ENCODE results near the gene CDK14. TPM values are rescaled to one million over a fixed set of nuclear protein-coding genes. Genes with fewer than 3 reads are reported as not detected.

Gene CDK14
- total RNA-seq, 2 donors from 2014 or later, result 1.9 to 4.9 TPM

DNA sequence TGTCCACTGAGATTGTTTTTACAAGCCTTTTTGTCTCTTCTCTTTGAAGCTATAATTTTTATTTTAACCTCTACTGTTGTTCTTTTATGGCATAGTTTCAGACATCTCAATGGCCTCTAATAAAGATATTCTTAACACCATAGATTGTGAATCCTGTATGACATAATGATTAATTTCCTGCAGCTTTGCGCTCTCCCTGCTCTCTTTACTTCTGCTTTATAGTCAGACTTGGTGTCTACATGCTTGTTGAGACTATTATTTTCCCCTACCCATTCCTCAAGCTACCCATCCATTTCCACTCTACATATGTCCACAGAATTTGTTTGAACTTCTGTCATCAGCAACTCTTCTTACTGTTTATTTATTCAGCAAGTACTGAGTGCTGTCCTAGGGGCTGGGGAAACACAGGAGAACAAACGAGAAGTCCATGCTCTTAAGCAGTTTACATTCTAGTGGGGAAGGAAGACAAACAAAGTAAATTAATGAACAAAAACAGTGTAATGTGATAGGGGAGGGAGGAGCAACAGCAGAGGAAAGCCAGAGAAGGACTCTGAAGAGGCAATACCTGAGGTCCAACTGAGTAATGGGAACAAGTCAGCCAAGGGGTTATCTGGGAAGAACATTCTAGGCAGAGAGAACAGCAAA lies 110.1 kb downstream of the CDK14 start:
- no peaks in the 10 kb centered on the region for H3K4me1 ChIP-seq
- H3K9ac ChIP-seq (ENCODE audit: low read depth in 2 of 2, low read length in 2 of 2), result no peak overlapping the region

DNA sequence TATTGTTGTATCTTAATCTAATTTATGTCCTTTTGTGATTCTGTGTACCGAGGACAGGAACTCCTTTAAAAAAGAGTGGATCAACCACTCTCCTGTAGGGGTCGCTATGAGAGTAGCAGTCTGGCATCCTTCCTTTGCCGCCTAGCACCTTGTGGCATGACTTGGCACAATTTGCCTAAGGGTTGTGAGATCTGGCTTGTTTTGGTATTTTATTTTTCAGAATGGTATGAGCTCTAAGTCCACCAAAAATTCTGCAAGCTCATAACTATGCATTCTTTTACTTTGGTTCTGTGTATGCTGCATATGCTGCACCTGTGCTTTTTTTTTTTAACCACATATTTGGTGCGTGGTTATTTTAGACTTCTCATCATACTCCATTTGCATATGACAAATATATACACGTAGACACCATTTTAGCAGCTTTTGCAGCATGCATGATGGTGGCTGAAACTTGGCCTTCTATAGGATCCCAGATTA lies 112.8 kb downstream of the CDK14 start:
- Histone ChIP-seq H3K9me3 (no peaks in the 10 kb centered on the region), H3K4me3 (no peak overlapping the region), H3K27ac (no peak overlapping the region), H3K36me3 (no peaks in the 10 kb centered on the region), H3K9ac (ENCODE audit: low read depth in 2 of 2, low read length in 2 of 2) (no peak overlapping the region), H3K4me1 (no peaks in the 10 kb centered on the region), H3K27me3 (no peaks in the 10 kb centered on the region)
- TF ChIP-seq, protein P1, sequence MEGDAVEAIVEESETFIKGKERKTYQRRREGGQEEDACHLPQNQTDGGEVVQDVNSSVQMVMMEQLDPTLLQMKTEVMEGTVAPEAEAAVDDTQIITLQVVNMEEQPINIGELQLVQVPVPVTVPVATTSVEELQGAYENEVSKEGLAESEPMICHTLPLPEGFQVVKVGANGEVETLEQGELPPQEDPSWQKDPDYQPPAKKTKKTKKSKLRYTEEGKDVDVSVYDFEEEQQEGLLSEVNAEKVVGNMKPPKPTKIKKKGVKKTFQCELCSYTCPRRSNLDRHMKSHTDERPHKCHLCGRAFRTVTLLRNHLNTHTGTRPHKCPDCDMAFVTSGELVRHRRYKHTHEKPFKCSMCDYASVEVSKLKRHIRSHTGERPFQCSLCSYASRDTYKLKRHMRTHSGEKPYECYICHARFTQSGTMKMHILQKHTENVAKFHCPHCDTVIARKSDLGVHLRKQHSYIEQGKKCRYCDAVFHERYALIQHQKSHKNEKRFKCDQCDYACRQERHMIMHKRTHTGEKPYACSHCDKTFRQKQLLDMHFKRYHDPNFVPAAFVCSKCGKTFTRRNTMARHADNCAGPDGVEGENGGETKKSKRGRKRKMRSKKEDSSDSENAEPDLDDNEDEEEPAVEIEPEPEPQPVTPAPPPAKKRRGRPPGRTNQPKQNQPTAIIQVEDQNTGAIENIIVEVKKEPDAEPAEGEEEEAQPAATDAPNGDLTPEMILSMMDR (IDR thresholded peaks at IDR 0.05), result peak; percentile 63
- peak; percentile 63 for DNase-seq
- intact Hi-C loops (cut with DNase I), result loop anchor here (5.0 kb wide), 1 partner anchor 323 kb away; no protein-coding TSS in a partner anchor

More for the DNA sequence above, 110.1 kb downstream of the CDK14 start:
- TF ChIP-seq, protein P1 (IDR thresholded peaks at IDR 0.05), result no peak
- intact Hi-C loops (cut with DNase I), result loop anchor here (5.0 kb wide), 1 partner anchor 326 kb away; no protein-coding TSS in a partner anchor
- Histone ChIP-seq H3K27me3 (no peaks in the 10 kb centered on the region), H3K9me3 (no peaks in the 10 kb centered on the region), H3K36me3 (no peaks in the 10 kb centered on the region), H3K4me3 (no peak overlapping the region), H3K27ac (no peak overlapping the region)
- no peak for DNase-seq

DNA sequence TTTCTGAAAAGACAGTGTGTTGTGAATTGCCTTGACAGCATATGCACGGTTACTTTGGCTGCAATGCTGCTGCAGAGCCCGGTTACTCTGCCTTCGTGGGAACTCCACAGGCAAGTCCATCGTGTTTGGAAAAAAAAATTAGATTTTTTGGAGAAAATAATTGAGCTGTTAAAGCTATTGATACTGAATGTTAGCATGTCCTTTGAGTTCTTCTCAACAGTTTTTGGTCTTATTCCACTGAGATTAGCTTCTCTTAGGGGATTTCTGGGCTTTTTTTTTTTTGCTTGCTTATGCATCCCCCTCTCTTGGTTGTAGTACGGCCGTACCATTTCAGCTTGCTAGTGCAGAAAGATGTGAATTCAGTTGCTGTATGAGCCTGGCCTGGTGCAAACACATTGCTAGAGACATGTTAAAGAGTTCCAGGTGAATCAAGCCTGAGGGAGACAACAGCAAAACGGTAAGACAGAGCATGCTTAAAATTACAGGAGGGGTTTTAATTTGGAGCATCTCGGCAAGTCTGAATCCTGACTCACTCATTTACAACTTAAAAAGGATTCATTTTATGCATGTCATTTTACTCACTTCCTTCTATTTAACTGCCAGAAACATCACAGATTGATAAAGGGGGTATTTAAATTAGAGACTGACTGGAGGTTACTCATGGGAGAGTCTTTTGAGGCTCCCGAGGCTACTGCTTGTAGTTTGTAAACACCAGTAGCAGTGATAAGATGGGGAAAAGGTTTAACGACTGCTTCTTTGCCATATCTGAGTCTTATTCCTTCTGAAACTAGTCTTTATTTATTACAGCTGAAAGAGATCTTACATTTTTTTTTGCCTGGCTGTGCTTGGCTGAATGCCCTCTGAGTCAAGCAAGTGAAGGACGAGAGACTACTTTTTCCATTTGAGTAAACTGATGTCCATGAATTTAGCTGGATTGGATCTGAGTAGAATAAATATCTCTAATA lies 113.7 kb downstream of the CDK14 start:
- no peaks in the 10 kb centered on the region for H3K27me3 ChIP-seq
- TF ChIP-seq, protein P1 (IDR thresholded peaks at IDR 0.05), result no peak
- H3K27ac ChIP-seq, result no peak overlapping the region
- no peak overlapping the region for H3K9ac ChIP-seq (ENCODE audit: low read depth in 2 of 2, low read length in 2 of 2)
- no peaks in the 10 kb centered on the region for H3K36me3 ChIP-seq
- no peak for DNase-seq
- intact Hi-C loops (cut with DNase I), result loop anchor here (5.0 kb wide), 1 partner anchor 323 kb away; no protein-coding TSS in a partner anchor
- no peak overlapping the region for H3K4me3 ChIP-seq
- no peaks in the 10 kb centered on the region for H3K9me3 ChIP-seq
- H3K4me1 ChIP-seq, result no peaks in the 10 kb centered on the region

DNA sequence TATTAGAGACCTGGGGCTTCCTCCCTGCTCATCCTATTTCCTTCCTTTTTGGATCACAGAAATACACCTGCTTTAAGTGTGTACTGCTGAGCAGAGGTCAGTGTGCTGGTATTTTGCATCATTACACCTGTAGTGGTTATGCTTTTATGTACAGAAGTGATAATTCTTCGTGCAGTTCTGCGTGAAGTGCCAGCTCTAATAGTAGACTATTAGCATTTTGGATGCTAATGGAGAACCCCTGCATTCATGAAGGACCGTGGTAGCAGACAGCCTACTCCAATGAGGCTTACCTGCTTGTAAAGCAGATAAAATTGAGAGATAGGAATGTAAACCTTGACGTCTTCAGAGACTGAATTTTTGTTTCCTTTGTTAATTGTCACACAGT lies 114.3 kb downstream of the CDK14 start:
- Histone ChIP-seq H3K36me3 (no peaks in the 10 kb centered on the region), H3K4me1 (no peaks in the 10 kb centered on the region), H3K27ac (no peak overlapping the region), H3K9me3 (no peaks in the 10 kb centered on the region), H3K27me3 (no peaks in the 10 kb centered on the region), H3K4me3 (no peak overlapping the region), H3K9ac (ENCODE audit: low read depth in 2 of 2, low read length in 2 of 2) (no peak overlapping the region)
- intact Hi-C loops (cut with DNase I), result no loop called here
- TF ChIP-seq, protein P1 (IDR thresholded peaks at IDR 0.05), result no peak
- no peak for DNase-seq

DNA sequence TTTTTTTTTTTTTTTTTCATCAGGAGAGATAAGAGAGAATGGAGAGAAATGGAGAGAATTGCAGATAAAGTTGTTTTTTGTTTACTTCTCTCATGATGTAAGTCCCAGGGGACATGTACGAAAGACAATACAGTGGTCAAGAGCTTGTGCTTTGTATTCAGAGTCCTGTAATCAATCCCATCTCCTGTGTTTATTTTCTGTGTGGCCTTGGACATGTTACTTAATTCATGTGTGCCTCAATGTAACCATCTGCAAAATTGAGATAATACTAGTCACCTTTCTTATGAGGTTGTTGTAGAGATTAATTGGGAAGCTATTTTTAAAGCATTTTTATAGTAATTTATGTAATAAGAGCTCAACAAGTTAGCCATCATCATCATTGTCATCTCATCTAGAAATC lies 117.5 kb downstream of the CDK14 start:
- intact Hi-C loops (cut with DNase I), result no loop called here

More for the DNA sequence above, 117.5 kb downstream of the CDK14 start:
- TF ChIP-seq, protein P1 (IDR thresholded peaks at IDR 0.05), result no peak
- Histone ChIP-seq H3K27ac (no peak overlapping the region), H3K9ac (ENCODE audit: low read depth in 2 of 2, low read length in 2 of 2) (no peak overlapping the region), H3K27me3 (no peaks in the 10 kb centered on the region), H3K4me1 (no peaks in the 10 kb centered on the region), H3K4me3 (no peak overlapping the region), H3K9me3 (no peaks in the 10 kb centered on the region), H3K36me3 (no peaks in the 10 kb centered on the region)
- no peak for DNase-seq

Data from colonic mucosa (tissue), 4 donors.